Stimulated activated CD8-positive, alpha-beta memory T cell treated with anti-CD3 and anti-CD28 coated beads, Interleukin-4, amount 100 ng/mL, for 48 hours (primary cell): ENCODE results near the gene CIT.

ENCODE experiments used
- DNase-seq: peaks from one replicate; pipeline ENCODE4 v3.0.0-alpha.2; 2020

CIT gene

DNA sequence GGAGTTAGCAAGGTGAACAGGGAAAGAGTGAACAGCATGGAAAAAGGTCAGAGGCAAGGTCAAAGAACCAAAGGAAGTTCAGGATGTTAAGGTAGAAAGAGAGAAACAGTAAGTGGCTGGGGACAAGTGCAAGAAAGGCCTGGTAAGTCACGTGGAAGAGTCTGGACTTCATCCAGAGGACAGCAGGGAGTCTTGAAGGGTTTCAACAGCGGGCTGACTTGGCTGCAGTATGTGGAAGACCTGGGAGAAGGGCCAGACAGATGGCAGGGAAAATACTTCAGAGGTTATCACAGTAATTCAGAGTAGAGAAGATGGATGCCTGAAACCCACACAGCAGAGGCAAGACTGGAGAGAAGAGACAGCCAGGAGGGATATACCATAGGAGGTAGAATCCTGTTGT, 34.0 kb downstream of the CIT start:
- no peak for DNase-seq

DNA sequence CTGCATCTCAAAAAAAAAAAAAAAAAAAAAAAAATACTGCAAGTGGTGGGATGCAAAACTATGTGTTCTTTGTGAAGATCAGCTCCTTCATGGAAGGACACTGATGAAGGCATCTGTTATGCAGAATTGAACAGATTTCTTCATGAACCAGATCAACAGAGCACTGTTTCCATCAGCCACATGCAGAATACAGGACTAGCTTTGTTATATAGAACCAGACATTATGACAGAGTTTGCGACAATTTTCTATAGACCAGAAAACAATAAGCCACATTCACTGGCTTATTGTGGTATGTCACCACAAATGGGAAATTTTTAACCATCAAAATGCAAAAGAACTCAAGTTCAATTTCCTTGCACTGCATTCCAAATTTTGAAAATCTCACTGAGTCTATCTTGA, 34.7 kb downstream of the CIT start:
- DNase-seq = no peak

DNA sequence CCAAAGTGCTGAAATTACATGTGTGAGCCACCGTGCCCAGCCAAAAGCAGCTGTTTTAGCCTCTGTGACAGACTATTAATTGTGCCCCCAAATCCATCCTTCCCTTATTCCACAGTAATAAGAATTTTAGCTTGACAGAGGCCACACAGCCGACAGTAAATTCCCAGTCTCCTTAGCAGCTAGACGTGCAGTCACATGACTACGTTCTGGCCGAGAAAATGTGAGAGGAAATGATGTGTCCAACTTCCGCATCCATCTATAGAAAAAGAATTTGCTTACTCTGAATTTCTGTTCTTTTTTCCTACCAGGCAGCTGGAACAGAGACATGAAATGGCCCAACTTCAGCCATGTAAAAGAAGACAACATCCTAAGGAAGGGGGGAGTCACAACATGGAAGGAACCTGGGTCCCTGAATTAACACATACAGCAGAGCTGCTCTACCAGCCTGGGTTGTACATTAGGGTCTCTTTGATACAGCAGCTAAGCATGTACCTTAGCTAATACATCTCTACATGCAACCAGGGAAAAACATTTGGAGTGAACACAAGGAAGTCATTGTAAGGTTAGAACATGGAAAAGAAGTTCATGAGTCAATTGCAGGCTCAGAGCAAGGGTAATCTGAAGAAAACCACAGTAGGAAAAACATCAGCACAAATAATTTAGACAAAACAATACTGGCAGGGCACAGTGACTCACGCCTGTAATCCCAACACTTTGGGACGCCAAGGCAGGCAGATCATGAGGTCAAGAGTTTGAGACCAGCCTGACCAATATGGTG, 35.5 kb downstream of the CIT start:
- DNase-seq = no peak

DNA sequence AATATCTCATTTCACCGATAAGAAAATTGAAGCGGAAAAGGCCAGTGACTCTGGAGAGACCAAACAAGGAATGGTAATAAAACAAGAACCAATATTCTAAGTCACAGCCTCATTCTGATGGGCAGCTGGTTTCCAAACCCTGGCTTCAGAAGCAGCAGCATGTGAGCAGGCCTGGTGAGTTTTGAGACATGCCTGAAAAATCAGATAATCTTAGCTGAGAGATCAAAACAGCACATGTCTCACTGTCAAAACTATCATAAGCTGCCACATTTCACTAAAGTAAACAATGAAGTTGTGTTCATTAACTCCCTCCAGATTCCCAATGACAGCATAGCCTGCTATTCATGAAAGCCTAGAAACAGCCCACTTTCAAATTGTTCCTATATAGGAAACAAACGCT, 36.5 kb downstream of the CIT start:
- no peak for DNase-seq

DNA sequence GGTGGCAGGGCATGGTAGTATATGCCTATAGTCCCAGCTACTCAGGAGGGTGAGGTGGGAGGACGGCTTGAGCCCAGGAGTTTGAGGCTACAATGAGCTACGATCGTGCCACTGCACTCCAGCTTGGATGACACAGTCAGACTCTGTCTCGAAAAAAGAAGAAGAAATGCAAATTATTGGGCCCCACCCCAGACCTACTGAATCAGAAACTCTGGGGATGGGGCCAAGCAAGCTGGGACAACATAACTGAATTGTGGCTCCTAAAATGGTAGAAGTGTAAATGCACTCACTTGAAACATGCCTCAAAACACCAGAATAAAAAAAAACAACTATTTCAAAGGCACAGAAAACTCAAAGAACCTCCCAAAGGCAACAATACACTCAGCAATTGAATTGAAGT, 37.0 kb downstream of the CIT start:
- no peak for DNase-seq

DNA sequence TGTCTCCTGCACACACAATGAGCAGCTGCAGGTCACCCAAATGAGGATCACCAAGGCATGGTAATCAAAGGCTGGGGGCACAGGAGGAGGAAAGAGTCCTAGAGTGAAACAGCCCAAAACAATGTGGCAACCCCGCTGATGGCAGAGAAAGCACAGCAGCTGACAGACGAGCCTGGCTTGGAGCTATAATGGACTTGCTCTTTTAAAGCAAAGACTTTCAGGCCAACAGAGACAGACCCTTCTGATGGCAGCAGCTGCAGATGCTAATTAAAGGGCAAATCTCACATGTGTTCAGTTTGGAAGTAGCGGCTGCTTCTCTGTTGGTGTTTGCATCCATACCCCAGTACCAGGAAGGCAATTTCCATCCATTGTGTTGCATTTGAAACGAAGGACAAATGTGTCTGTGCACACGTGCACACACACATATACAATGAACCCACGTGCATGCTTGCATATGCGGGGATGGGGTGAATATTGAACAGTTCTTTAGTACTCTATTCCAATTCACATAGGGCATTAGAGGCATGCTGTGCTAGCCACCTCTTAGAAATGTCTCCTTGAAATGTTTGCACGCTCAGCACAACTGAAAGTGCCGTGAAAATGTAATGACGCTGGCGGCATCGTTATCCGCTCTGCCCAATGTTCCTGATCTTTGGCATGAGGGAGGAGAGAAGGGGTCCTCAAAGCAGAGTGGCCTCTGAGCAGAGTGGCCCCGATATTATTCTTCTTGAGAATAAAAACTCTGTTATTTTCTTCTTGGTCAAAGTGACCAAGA, 38.1 kb downstream of the CIT start:
- no peak for DNase-seq

DNA sequence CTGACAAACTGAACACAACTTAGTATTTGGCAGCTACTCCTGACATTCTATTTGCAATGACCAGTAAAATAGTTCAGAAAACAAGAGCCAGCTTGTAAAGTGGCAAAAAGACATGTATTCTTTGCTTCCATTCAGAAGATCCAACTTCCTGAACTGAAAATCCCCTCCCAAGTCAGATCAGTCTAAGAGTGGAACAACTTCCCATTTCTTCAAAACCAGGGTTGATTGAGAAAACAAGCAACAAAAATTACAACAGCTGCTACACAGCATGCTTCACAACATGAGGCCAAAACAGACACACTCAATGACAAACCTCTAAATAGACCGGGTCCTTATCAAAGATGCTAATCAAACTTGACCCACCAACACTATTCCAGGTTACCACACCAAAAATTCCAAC, 40.3 kb downstream of the CIT start:
- DNase-seq = no peak

DNA sequence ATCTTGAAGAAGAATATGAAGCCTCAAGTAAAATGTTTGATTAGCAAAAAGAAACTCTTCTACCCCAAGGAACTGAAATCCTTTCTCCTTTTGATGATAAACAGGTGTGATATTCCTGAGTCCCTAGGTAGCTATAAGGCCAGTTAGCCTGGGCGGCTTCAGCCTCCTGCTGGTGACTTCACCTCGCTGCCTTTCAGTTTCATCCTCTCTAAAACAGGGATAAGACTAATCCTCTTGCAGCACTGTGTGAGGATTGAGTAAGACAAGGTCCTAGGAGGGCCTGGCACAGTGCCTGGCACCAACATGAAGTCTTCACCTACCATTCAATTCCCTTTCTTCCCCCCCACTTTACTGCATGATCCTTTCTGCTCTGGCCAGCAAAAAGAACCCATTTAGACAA, 42.1 kb downstream of the CIT start:
- no peak for DNase-seq

DNA sequence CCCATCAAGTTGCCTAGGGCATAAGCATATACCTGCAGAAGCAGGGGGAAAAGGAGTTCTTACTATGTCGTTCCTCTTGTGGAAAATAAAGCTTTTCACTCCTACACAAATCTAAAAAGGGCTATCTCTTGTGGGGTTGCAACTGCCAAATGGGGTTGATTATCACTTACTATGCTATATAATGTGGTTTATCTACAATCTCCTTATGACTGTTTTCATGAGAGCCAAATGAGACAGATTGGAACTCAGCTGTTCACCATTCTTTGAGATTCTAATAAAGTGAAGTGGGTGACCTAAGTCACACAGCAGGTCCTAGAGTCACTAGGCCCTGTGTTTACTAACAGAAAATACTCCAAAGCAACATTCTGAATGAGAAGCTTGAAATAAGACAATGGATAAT, 47.7 kb downstream of the CIT start:
- no peak for DNase-seq

DNA sequence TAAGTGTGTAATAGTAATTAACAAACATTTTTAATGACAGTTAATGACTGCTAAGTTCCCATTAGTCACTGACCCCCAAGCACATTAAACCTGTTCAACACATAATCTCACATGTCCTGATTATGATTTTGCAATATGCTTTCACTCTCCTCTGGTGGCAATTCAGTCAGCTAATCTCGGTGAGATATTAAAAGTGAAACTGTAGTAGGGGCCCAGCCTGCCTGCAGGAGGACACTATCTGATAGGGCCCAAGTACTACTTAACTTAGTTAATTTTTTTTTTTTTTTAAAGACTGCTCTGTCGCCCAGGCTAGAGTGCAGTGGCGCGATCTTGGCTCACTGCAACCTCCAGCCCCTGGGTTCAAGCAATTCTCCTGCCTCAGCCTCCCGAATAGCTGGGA, 48.8 kb downstream of the CIT start:
- no peak for DNase-seq

DNA sequence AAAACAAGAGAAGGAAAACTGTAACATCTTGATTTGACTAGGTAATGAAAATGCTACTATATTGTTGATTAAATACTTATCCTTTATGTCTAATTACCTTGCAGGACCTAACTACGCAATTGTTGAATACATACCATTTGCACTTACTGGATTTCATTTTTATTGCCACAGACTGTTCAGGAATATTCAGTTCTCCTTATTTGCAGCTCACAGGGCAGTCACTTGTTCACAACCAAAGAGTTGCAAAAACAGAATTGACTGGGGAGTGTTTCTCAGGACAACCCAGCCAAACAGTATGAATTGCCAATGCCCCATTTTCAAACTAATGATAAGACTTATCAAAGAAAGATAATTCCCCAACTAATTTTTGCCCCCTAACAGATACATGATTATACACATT, 49.4 kb downstream of the CIT start:
- no peak for DNase-seq

DNA sequence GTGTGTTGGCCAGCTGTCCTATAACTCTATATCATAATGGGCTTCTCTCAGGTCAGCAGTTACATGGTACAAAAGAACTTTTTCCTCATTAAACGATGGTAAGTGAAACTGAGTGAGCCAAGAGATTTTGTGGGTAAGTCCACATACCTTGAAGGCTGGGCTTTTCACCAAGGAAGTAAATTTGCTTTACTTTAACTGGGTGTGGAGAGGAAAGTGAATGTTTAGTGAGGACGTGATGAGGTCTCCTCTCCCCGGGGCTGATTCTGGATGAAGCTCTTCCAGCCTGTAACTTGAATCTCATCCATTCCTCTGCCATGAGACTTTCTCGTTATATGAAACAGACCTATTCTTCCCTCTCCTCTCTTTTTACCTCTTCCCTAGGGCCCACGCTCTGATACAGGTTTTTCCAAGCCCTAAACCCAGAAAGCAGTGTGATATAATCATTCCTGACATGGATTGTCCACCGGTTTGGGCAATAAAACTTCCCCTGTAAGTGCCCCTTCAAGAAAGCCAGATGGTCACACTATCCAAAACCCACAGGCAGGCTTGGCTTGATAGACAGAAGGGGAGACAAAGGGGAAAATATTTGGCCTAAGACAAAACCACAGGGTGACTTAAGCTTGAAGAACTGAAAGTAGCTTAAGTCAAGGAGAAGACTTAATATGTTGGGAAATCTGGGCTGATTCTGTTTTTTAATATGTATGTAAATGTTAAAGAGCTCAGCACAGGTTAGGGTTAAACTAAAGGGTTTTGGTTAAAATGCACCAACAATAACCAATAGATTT, 50.3 kb downstream of the CIT start:
- DNase-seq = no peak

DNA sequence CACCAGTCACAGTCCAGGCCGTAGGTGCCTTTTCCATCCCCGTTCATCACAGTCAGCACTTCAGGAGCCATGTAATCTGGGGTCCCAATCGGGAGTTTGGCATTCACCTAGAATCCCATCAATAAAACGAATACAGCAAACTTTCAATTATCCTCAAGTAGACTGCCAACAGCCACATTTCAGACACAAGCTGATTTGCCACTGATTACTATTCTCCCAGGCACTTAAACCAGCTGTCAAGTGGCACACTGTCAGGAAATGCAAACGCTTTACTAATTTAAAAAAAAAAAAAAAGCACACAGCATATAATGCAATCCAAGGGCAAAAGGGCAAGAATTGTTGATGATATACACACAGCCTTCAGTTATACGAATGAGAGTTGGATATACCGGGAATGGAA, 51.9 kb downstream of the CIT start:
- DNase-seq = no peak

DNA sequence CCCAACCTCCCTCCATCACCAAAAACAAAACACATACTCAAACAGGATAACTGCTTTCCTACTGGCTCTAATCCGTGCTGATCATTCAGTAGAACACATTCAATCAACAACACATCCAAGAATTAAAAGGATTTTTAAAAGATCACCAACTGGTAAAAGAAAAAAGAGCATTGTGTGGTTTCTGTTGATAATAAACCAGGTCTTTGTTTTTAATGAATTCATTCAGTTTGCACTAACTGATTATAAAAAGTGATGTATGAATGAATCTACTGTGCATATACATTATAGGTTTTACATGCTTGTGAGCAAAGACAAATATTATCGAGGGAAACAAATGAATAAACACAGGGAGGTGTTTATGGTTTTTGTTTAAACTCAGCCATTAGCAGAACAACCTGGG, 55.1 kb downstream of the CIT start:
- no peak for DNase-seq

DNA sequence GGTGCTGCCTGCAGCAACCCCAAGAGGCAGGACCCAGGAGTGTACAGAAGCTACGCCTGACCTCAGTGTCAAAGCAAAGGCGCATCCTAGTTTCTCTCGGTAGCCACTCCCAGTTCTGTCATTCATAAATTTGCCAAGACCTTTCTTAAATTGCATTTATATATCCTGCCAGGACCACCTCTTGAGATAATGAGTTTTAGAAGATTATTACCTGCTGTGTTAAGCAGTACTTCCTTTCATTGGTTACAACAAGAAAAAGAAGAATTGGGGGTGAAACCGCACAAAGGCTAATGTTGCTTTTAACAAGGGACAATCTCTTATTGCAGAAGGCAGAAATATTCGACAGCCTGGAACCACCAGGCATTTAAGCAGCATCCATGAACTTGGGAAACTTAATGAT, 57.8 kb downstream of the CIT start:
- no peak for DNase-seq

DNA sequence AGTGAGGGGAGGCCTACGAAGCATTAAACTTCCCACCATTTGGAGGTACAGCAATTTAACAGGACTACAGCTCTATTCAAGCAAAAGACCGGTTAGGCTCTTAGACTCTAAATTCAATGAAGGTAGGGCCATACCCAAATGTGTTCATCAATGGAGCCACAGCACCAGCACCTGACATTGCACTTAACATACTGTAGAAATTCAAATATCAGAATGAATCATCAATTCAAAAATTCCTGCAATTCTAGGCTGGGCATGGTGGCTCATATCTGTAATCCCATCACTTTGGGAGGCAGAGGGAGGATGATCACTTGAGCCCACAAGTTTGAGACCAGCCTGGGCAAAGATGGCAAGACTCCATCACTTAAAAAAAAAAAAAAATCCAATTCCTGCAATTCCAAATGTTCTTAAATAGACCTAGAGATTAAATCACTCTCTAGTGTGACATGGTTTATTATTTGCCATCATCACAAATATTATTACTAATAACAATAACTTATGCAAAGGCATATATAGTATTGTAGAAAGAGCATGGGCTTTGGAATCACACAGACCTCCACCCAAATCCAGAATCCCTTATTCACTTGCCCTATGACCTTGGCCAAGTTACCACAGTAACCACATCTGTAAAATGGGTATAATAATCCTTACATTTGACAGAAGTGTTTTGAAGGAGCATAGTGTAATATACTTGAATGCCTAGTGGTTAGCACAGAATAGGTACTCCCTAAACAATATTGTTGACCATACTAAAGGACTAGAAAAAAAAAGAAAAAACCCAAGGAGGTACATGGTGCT, 59.4 kb downstream of the CIT start:
- no peak for DNase-seq

DNA sequence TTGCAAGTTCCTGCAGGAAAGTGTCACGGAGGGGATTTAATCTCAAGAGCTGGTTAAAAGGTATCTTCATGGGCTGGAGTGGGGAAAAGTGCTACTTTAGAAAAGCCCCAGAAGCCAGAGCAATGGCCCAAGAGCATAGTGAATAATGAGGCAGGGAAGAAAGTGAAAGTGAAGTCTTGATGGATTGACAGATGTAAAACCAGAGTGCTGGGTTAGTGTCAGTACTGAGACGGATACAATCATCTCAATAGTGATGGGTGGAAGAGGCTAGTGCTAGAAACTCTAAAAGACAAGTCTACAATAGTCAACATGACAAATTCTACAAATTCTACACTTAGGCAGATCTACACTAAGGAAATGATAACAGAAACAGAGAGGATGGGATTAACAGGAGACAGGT, 68.1 kb downstream of the CIT start:
- no peak for DNase-seq

DNA sequence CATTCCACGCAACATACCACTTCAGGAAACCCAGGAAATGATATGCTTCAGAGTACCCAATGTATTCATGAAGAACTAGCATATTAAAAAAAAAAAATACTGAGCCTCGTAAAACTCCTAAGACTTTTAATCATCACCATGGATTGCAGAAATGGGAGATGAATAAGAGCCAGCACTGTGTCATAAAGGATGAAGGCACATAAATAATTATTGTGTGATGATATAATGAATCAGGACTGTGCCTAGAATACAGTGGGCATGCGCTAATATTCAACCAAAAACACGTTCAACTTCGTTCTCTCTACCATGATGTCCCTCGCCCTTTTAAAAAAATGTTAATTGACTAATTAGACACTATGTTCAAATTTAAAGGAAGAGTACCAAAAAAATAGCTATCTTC, 68.7 kb downstream of the CIT start:
- DNase-seq = no peak

DNA sequence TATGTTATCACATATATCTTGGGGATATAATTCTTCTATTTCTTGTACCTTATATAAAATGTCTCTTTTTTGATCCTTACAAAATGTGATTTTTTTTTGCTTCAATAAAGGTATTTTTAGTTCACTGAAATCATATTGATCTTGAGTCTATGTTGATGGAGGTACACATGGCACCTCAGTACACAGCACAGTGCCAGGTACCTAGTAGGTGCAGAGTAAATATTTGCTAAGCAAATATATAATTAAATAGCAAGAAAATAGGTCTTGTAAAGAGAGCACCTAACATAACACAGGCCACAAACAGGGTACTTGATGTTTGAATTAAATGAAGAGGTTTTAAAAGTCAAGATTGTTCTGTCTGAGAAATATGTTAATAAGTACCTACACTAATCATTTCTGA, 69.7 kb downstream of the CIT start:
- no peak for DNase-seq

DNA sequence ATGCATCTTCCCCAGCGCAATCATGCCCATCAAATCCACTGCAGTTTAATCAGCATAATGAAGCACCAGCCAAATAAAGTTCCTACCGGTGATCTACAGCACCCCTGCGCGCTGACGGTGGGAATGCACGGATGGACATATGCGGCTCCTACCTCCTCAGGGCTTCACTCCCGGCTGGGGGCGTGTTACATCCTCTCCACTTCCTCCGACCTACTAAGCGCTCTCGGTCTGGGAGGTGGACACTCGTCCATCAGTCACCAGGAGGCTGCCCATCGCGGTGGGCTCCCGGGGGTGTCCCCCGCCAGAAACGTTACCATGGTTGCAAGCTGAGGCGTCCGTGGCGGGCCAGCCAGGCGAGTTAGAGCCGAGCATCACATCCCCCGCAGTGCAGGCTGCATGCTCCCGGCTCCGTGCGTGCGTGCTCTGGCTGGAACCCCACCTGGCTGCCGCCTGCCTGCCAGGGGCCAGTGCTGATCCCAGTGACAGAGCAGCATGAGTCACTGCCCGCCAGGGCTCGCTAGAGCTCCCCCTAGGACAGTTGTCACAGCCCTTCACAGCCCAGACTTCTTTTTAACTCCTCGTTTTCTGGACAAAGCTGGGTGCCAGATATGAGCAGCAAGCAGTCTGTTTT, 73.0 kb downstream of the CIT start:
- no peak for DNase-seq

DNA sequence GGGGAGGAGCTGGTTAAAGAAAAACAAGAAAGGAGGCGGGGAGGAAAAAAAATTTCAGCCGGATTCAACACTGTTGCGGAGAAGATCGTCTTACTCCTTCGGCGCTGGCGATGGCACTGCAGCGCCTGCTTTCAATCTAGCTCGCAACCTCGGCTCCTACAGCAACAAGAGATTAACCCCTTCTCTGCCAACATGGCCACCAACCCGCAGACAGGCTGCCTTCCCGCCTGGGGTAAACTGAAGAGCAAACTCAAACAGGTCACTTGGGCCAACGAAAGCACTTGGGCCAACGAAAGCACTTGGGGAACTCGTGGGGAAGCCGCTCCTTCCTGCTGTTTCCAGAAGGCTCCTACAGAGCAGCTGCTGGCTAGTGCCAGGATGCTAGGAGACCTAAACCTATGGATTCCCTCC, 73.7 kb downstream of the CIT start:
- no peak for DNase-seq

DNA sequence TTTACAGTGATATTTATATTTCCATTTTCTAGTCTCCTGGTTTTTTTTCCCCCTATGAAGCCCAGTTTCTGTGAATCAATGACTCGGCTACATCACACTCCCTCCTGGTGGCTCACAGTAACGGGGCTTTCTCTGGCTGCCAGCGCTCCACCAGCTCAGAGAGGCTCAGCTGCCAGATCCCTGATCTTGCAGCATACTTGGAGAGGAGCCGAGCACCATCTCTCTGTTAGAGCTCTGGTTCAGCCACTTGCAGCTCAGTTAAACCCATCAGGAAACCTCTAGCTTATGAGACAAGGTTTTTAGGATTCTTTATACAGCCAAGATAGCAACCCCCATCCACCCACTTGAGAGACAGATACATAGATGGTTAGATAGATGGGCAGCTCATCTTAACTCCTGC, 74.6 kb downstream of the CIT start:
- no peak for DNase-seq

DNA sequence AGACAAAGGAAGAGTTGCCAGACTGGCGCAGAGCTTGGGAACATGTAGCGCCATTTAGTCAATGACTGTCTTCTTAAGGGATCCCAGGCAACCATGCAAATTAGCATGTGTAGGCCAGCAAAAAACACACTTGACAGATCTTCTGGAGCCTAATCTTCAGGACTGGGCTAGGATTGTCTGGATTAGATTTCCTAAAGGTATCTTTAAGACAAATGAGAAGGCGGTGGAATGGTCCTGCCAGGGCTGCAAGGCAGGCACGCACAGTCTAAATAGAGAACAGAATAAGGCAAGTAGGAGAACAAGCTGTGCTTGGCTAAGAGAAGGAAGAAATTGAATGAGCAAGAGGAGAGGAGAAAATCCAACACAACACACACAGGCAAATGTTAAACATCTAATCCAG, 80.0 kb downstream of the CIT start:
- DNase-seq = no peak
